HG03159 (cell line): Measurements from ENCODE around the gene SAFB2.

Experiments
- ATAC-seq: cut with Tn5 transposase; IDR thresholded peaks from one replicate; pipeline ENCODE4 v1.9.1; 2021; ENCODE audit warnings: mild to moderate bottlenecking, moderate library complexity; ENCODE audit not compliant: unreplicated experiment

The SAFB2 gene

GRCh38 chr19:5553892-5554291, 68.7 kb downstream of the SAFB2 start:
- ATAC-seq = no peak

GRCh38 chr19:5547881-5548280, 74.7 kb downstream of the SAFB2 start:
- no peak for ATAC-seq

- no peak for ATAC-seq
Observed at GRCh38 chr19:5545984-5546383, 76.6 kb downstream of the SAFB2 start.

- no peak for ATAC-seq
Observed at GRCh38 chr19:5545051-5545450, 77.5 kb downstream of the SAFB2 start.

GRCh38 chr19:5542665-5543064, 79.9 kb downstream of the SAFB2 start:
- no peak for ATAC-seq

GRCh38 chr19:5541456-5541855, 81.1 kb downstream of the SAFB2 start:
- no peak for ATAC-seq

- ATAC-seq = no peak
Observed at GRCh38 chr19:5540208-5540607, 82.4 kb downstream of the SAFB2 start.

GRCh38 chr19:5537870-5538269, 84.7 kb downstream of the SAFB2 start:
- ATAC-seq = no peak
